SK-N-SH treated with all-trans-retinoic acid at 6 μM for 48 hours (cell line): ENCODE results near the gene RNF208.

Experiments
- ATAC-seq: fragments of 200-7000 bp; cut with Tn5 transposase; 3 replicates; pipeline ENCODE4 v1.9.1; 2020; ENCODE audit warnings: mild to moderate bottlenecking, moderate library complexity
- ARNTL ChIP-seq: fragments of 450-650 bp; formaldehyde crosslinking; IDR thresholded peaks from 2 replicates; pipeline ENCODE4 v1.5.0; 2020; ENCODE audit warnings: low read depth, mild to moderate bottlenecking, moderate library complexity, borderline replicate concordance
- BACH2 ChIP-seq: fragments of 250-450 bp; sonication (Bioruptor Pico); IDR thresholded peaks from 2 replicates; pipeline ENCODE4 v1.9.0; 2021; ENCODE audit warnings: mild to moderate bottlenecking, borderline replicate concordance
- CSDC2 ChIP-seq: fragments of 250-450 bp; sonication (Bioruptor Pico); IDR thresholded peaks from 2 replicates; pipeline ENCODE4 v1.5.0; 2020; ENCODE audit warnings: mild to moderate bottlenecking, moderate library complexity
- ESRRG ChIP-seq: fragments of 250-450 bp; sonication (Bioruptor Pico); IDR thresholded peaks from 2 replicates; pipeline ENCODE4 v1.6.1; 2021; ENCODE audit warnings: mild to moderate bottlenecking
- GLIS3 ChIP-seq: fragments of 250-450 bp; sonication (Bioruptor Pico); IDR thresholded peaks from 2 replicates; pipeline ENCODE4 v1.5.0; 2020; ENCODE audit warnings: mild to moderate bottlenecking, moderate library complexity
- ISL1 ChIP-seq: fragments of 250-450 bp; sonication (Bioruptor Pico); IDR thresholded peaks from 2 replicates; pipeline ENCODE4 v2.1.2; 2022; ENCODE audit warnings: mild to moderate bottlenecking, moderate library complexity
- OSR1 ChIP-seq: fragments of 250-450 bp; sonication (Bioruptor Pico); IDR thresholded peaks from 2 replicates; pipeline ENCODE4 v1.8.0; 2022; ENCODE audit warnings: moderate library complexity, mild to moderate bottlenecking, inconsistent platforms
- PPARA ChIP-seq: fragments of 250-450 bp; sonication (Bioruptor Pico); IDR thresholded peaks from 2 replicates; pipeline ENCODE4 v1.5.0; 2020; ENCODE audit warnings: mild to moderate bottlenecking, borderline replicate concordance
- RARB ChIP-seq: fragments of 250-450 bp; sonication (Bioruptor Pico); IDR thresholded peaks from 2 replicates; pipeline ENCODE4 v1.8.0; 2021; ENCODE audit warnings: mild to moderate bottlenecking, moderate library complexity
- SNAI2 ChIP-seq: fragments of 250-450 bp; sonication (Bioruptor Pico); IDR thresholded peaks from 2 replicates; pipeline ENCODE4 v1.5.0; 2020; ENCODE audit warnings: mild to moderate bottlenecking, moderate library complexity
- TCF4 ChIP-seq: fragments of 250-450 bp; sonication (Bioruptor Pico); IDR thresholded peaks from 2 replicates; pipeline ENCODE4 v1.8.0; 2021; ENCODE audit warnings: mild to moderate bottlenecking, moderate library complexity, borderline replicate concordance
- TOX ChIP-seq: fragments of 250-450 bp; sonication (Bioruptor Pico); IDR thresholded peaks from 2 replicates; pipeline ENCODE4 v1.8.0; 2021; ENCODE audit warnings: mild to moderate bottlenecking, moderate library complexity, borderline replicate concordance
- ZC3H10 ChIP-seq: fragments of 250-450 bp; sonication (Bioruptor Pico); IDR thresholded peaks from 2 replicates; pipeline ENCODE4 v1.5.1; 2021; ENCODE audit warnings: mild to moderate bottlenecking, moderate library complexity
- ZFP3 ChIP-seq: fragments of 250-450 bp; sonication (Bioruptor Pico); IDR thresholded peaks from 2 replicates; pipeline ENCODE4 v1.5.0; 2020; ENCODE audit warnings: mild to moderate bottlenecking, moderate library complexity
- ZFP30 ChIP-seq: fragments of 450-650 bp; formaldehyde crosslinking; IDR thresholded peaks from 2 replicates; pipeline ENCODE4 v1.5.0; 2022; ENCODE audit warnings: mild to moderate bottlenecking, moderate library complexity
- ZNF565 ChIP-seq: fragments of 450-650 bp; formaldehyde crosslinking; conservative IDR thresholded peaks from 2 replicates; pipeline ENCODE4 v1.5.0; 2020; ENCODE audit warnings: low read depth, mild to moderate bottlenecking, moderate library complexity
- ZNF8 ChIP-seq: fragments of 450-650 bp; formaldehyde crosslinking; IDR thresholded peaks from 2 replicates; pipeline ENCODE4 v1.5.0; 2020; ENCODE audit warnings: mild to moderate bottlenecking, moderate library complexity
- TF ChIP-seq, protein P1 (sequence below): fragments of 250-450 bp; sonication (Bioruptor Pico); IDR thresholded peaks from 2 replicates; pipeline ENCODE4 v1.8.0; 2020; ENCODE audit warnings: mild to moderate bottlenecking, moderate library complexity, borderline replicate concordance
- TF ChIP-seq, protein P2 (sequence below): fragments of 250-450 bp; sonication (Bioruptor Pico); IDR thresholded peaks from 2 replicates; pipeline ENCODE4 v1.5.1; 2020; ENCODE audit warnings: low read depth, mild to moderate bottlenecking, moderate library complexity
- TF ChIP-seq, protein P3 (sequence below): fragments of 250-450 bp; sonication (Bioruptor Pico); IDR thresholded peaks from 2 replicates; pipeline ENCODE4 v1.5.0; 2020; ENCODE audit warnings: mild to moderate bottlenecking, moderate library complexity

The RNF208 gene

DNA sequence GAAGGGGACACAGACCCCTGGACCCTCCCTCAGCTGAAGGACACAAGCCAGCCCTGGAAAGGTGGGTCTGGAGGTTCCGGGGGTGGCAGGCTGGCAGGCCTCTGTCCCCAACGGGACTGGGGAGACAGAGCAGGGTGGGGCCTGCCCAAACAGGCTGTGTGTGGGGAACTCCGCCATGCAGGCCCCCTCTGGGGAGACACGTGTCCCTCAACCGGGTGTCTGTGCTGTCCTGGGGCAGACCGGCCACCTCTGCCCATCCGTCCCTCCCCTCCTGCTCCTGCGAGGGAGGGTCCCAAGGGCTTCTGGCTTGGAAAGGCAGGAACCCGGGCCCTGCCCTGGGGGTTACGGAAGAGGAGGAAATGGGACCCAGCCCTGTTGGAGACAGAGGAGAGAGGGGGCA, 10.1 kb upstream of the RNF208 start:
- TF ChIP-seq ZC3H10 (CRISPR knock-in tag): no peak
- TF ChIP-seq PPARA (CRISPR knock-in tag): no peak
- no peak for TF ChIP-seq TCF4 (CRISPR knock-in tag)
- TF ChIP-seq ZFP3 (CRISPR knock-in tag): no peak
- no peak for TF ChIP-seq BACH2 (CRISPR knock-in tag)
- TF ChIP-seq, protein P1, sequence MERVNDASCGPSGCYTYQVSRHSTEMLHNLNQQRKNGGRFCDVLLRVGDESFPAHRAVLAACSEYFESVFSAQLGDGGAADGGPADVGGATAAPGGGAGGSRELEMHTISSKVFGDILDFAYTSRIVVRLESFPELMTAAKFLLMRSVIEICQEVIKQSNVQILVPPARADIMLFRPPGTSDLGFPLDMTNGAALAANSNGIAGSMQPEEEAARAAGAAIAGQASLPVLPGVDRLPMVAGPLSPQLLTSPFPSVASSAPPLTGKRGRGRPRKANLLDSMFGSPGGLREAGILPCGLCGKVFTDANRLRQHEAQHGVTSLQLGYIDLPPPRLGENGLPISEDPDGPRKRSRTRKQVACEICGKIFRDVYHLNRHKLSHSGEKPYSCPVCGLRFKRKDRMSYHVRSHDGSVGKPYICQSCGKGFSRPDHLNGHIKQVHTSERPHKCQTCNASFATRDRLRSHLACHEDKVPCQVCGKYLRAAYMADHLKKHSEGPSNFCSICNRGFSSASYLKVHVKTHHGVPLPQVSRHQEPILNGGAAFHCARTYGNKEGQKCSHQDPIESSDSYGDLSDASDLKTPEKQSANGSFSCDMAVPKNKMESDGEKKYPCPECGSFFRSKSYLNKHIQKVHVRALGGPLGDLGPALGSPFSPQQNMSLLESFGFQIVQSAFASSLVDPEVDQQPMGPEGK: no peak
- no peak for TF ChIP-seq TOX (CRISPR knock-in tag)
- no peak for TF ChIP-seq ISL1 (CRISPR knock-in tag)
- TF ChIP-seq, protein P2, sequence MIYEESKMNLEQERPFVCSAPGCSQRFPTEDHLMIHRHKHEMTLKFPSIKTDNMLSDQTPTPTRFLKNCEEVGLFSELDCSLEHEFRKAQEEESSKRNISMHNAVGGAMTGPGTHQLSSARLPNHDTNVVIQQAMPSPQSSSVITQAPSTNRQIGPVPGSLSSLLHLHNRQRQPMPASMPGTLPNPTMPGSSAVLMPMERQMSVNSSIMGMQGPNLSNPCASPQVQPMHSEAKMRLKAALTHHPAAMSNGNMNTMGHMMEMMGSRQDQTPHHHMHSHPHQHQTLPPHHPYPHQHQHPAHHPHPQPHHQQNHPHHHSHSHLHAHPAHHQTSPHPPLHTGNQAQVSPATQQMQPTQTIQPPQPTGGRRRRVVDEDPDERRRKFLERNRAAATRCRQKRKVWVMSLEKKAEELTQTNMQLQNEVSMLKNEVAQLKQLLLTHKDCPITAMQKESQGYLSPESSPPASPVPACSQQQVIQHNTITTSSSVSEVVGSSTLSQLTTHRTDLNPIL: no peak
- TF ChIP-seq ZFP30: no peak
- TF ChIP-seq ZNF8: no peak
- no peak for ATAC-seq

DNA sequence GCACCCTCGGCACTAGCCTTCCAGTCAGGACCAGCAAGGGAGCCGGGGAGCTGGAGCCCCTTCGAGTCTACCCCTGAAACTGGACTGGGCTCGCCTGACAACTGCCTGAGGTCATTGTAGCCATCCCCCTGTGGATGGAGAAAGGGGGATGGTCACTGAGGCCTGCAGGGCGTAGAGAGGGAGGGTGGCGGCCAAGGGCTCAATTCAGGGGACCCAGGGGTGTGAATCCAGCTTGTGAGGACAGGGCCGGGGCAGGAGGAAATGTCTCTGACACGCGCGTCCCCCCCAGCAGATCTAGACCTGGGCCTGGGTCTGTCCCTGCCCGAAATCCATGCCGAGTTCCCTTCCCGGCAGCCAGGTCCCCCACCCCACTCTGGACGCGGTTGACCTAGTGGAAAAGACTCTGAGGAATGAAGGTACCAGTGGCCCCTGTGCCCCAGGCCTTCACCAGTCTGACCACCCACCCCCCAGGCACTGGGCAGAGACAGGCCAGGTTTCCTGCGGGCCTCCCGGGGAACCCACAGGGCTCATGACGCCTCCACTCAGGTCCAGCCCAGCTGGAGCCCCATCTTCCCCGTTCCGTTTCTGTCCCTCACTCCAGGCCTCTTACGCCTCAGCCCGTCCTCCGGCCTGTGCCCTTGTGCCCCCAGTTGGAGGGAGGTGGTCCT, 9.5 kb upstream of the RNF208 start:
- no peak for TF ChIP-seq TOX (CRISPR knock-in tag)
- TF ChIP-seq, protein P1: no peak
- no peak for TF ChIP-seq RARB
- no peak for TF ChIP-seq ZFP3 (CRISPR knock-in tag)
- TF ChIP-seq ZNF565 (CRISPR knock-in tag): no peak
- no peak for TF ChIP-seq SNAI2 (CRISPR knock-in tag)
- TF ChIP-seq, protein P2: no peak
- TF ChIP-seq ESRRG: no peak
- TF ChIP-seq ZNF8: no peak
- no peak for TF ChIP-seq ZC3H10 (CRISPR knock-in tag)
- TF ChIP-seq CSDC2: no peak
- no peak for TF ChIP-seq GLIS3 (CRISPR knock-in tag)
- no peak for TF ChIP-seq TCF4 (CRISPR knock-in tag)
- TF ChIP-seq, protein P3, sequence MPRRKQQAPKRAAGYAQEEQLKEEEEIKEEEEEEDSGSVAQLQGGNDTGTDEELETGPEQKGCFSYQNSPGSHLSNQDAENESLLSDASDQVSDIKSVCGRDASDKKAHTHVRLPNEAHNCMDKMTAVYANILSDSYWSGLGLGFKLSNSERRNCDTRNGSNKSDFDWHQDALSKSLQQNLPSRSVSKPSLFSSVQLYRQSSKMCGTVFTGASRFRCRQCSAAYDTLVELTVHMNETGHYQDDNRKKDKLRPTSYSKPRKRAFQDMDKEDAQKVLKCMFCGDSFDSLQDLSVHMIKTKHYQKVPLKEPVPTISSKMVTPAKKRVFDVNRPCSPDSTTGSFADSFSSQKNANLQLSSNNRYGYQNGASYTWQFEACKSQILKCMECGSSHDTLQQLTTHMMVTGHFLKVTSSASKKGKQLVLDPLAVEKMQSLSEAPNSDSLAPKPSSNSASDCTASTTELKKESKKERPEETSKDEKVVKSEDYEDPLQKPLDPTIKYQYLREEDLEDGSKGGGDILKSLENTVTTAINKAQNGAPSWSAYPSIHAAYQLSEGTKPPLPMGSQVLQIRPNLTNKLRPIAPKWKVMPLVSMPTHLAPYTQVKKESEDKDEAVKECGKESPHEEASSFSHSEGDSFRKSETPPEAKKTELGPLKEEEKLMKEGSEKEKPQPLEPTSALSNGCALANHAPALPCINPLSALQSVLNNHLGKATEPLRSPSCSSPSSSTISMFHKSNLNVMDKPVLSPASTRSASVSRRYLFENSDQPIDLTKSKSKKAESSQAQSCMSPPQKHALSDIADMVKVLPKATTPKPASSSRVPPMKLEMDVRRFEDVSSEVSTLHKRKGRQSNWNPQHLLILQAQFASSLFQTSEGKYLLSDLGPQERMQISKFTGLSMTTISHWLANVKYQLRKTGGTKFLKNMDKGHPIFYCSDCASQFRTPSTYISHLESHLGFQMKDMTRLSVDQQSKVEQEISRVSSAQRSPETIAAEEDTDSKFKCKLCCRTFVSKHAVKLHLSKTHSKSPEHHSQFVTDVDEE: no peak
- TF ChIP-seq ISL1 (CRISPR knock-in tag): no peak
- no peak for TF ChIP-seq ZFP30
- TF ChIP-seq PPARA (CRISPR knock-in tag): no peak
- TF ChIP-seq ARNTL (CRISPR knock-in tag): no peak
- no peak for TF ChIP-seq BACH2 (CRISPR knock-in tag)
- TF ChIP-seq OSR1 (CRISPR knock-in tag): no peak
- no peak for ATAC-seq

DNA sequence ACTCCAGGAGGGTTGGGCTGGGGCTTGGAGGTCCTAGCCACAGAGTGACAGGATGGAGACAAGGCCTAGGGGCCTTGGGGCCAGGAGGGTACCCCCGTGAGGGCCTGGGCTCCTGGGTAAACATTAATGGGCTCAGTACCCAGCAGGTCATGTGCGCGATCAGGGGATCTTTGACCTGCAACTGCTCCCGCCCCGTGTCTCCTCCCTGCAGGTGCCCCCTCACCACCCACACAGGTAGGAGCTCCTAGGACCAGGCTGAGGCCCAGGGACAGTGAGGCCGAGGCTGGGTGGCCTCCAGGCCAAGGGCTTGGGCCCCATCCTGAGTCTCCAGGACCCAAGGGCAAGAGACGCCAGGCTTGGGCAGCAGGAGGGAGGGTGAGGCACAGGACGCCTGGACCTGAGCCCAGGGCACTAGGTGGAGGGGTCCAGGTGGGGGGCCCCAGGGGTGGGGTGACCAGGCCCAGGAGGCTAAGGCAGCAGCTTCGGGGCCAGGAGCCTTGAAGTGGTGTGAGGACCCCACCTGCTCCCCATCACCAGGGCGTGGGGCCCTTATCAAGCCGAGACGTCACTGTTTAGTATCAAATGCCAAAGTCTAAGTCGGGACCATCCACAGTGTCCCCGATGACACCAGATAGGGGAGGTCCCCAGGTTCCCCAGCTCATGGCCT, 8.8 kb upstream of the RNF208 start, which contains the start of gene SLC34A3:
SLC34A3 (plus strand) TSS at position 197 of the 667 bp plus-strand sequence. CDS start 802 bp downstream, outside the sequence.
- no peak for TF ChIP-seq ISL1 (CRISPR knock-in tag)
- no peak for TF ChIP-seq ZC3H10 (CRISPR knock-in tag)
- TF ChIP-seq RARB: no peak
- TF ChIP-seq ARNTL (CRISPR knock-in tag): no peak
- TF ChIP-seq OSR1 (CRISPR knock-in tag): no peak
- TF ChIP-seq, all 23 proteins: peak for 0
- no peak for ATAC-seq
